ENCODE data around the gene PCDHA1. TPM values are rescaled to one million over a fixed set of nuclear protein-coding genes. Genes with fewer than 3 reads are reported as not detected.

PCDHA1 gene
- total and polyA plus RNA-seq, 5 donors = not detected

DNA sequence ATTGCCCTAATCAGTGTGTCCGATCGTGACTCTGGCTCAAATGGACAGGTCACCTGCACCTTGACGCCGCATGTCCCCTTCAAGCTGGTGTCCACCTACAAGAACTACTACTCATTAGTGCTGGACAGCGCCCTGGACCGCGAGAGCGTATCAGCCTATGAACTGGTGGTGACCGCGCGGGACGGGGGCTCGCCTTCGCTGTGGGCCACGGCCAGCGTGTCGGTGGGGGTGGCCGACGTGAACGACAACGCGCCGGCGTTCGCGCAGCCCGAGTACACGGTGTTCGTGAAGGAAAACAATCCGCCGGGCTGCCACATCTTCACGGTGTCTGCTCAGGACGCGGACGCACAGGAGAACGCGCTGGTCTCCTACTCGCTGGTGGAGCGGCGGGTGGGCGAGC is 97.4 kb downstream of the PCDHA1 start:
- no peak for DNase-seq
- H3K27me3 ChIP-seq (ENCODE audit: control insufficient read depth, insufficient read depth) = no peaks in the 10 kb centered on the region
- intact Hi-C loops (cut with DNase I) = loop anchor here in 1 of 4 donors (10.0 kb wide), 1 partner anchor 161 kb away; no protein-coding TSS in a partner anchor
- 37% methylated on average over 41 of the region's 41 CpGs for WGBS
- no peaks in the 10 kb centered on the region for H3K4me1 ChIP-seq (ENCODE audit: control insufficient read depth, insufficient read depth, low read length)
- no peak overlapping the region for H3K27ac ChIP-seq (ENCODE audit: low read length)
- no peaks in the 10 kb centered on the region for H3K9me3 ChIP-seq (ENCODE audit: control insufficient read depth, low read length)
- no peak for ATAC-seq
- no peak overlapping the region for H3K4me3 ChIP-seq (ENCODE audit: low read length)

DNA sequence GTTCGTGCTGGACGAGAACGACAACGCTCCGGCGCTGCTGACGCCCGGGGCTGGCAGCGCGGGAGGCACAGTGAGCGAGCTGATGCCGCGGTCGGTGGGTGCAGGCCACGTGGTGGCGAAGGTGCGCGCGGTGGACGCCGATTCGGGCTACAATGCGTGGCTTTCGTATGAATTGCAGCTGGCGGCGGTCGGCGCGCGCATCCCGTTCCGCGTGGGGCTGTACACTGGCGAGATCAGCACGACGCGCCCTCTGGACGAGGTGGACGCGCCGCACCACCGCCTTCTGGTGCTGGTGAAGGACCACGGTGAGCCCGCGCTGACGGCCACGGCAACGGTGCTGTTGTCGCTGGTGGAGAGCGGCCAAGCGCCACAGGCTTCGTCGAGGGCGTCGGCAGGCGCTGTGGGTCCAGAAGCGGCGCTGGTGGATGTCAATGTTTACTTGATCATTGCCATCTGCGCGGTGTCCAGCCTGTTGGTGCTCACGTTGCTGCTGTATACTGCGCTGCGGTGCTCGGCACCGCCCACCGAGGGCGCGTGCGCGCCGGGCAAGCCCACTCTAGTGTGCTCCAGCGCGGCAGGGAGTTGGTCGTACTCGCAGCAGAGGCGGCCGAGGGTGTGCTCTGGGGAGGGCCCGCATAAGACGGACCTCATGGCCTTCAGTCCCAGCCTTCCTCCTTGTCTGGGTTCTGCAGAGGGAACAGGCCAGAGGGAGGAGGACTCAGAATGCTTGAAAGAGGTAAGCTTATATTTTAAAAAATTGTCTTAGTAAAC is 98.2 kb downstream of the PCDHA1 start:
- Histone ChIP-seq H3K27me3 (ENCODE audit: control insufficient read depth, insufficient read depth) (no peaks in the 10 kb centered on the region), H3K4me1 (ENCODE audit: control insufficient read depth, insufficient read depth, low read length) (no peaks in the 10 kb centered on the region), H3K4me3 (ENCODE audit: low read length) (no peak overlapping the region), H3K9me3 (ENCODE audit: control insufficient read depth, low read length) (no peaks in the 10 kb centered on the region), H3K27ac (ENCODE audit: low read length) (no peak overlapping the region)
- ATAC-seq = no peak
- 34% methylated on average over 79 of the region's 79 CpGs for WGBS
- peak in 1 of 3 donors; percentile 24 for DNase-seq
- intact Hi-C loops (cut with DNase I) = loop anchor here in 1 of 4 donors (10.0 kb wide), 1 partner anchor 161 kb away; no protein-coding TSS in a partner anchor

- H3K9me3 ChIP-seq (ENCODE audit: control insufficient read depth, low read length) = no peaks in the 10 kb centered on the region
Observed at GRCh38 chr5:140916325-140916724, 130.4 kb downstream of the PCDHA1 start.

GRCh38 chr5:140923601-140924000 is 137.7 kb downstream of the PCDHA1 start:
- H3K9me3 ChIP-seq (ENCODE audit: control insufficient read depth, low read length) = no peaks in the 10 kb centered on the region
- H3K27ac ChIP-seq (ENCODE audit: low read length) = no peak overlapping the region
- no peaks in the 10 kb centered on the region for H3K27me3 ChIP-seq (ENCODE audit: control insufficient read depth, insufficient read depth)
- DNase-seq (no peak), ATAC-seq (no peak)
- no peak overlapping the region for H3K4me3 ChIP-seq (ENCODE audit: low read length)
- intact Hi-C loops (cut with DNase I) = no loop called here
- WGBS = 55% methylated on average over 4 of the region's 4 CpGs
- peaks cover 5% of the 10 kb centered on the region for H3K4me1 ChIP-seq (ENCODE audit: control insufficient read depth, insufficient read depth, low read length)

More at GRCh38 chr5:140916325-140916724, 130.4 kb downstream of the PCDHA1 start:
- Histone ChIP-seq H3K27ac (ENCODE audit: low read length) (no peak overlapping the region), H3K4me1 (ENCODE audit: control insufficient read depth, insufficient read depth, low read length) (no peaks in the 10 kb centered on the region), H3K4me3 (ENCODE audit: low read length) (no peak overlapping the region), H3K27me3 (ENCODE audit: control insufficient read depth, insufficient read depth) (no peaks in the 10 kb centered on the region)
- intact Hi-C loops (cut with DNase I) = no loop called here
- WGBS = 66% methylated on average over 1 of the region's 1 CpG
- no peak for ATAC-seq
- DNase-seq = no peak

DNA sequence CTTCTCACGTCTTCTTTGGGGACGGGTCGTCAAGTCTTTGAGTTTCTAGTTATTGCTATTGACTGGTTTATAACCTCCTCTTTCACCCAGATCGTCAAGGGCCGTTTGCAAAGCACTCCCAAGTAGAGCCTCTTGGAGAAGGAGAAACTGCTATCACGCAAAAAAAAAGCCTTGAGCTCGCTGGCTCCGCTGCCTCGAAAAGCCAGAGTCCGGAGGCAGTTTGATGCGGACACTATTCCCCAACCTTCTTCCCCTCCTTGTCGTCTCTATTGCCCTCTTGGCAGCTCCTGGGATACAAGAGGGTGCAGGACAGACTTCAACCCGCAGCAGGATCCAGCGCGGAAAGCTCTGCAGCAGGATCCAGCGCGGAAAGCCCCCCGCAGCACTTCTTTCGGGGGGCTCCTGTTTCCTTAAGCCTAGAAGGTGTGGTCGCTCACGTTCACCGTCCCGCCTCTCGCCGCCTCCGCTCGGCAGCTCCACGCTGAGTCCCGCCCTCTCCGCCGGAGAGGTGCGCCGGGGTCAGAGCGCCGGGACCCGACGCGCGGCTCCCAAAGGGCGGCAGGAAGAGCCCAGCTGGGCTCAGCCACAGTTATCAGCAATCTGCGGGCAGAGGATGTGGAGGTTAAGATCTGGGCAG is 140.0 kb downstream of the PCDHA1 start, which contains the start of gene PCDHAC1:
Gene PCDHAC1 (plus strand): TSS at position 494 of the 637 bp plus-strand sequence. CDS start 594 bp downstream, outside the sequence.
- WGBS = 3% methylated on average over 41 of the region's 41 CpGs
- peak; percentile 75 to 91 for ATAC-seq
- intact Hi-C loops (cut with DNase I) = no loop called here
- Histone ChIP-seq H3K27me3 (ENCODE audit: control insufficient read depth, insufficient read depth) (no peaks in the 10 kb centered on the region), H3K27ac (ENCODE audit: low read length) (no peak within 1 kb of the TSS), H3K4me1 (ENCODE audit: control insufficient read depth, insufficient read depth, low read length) (peaks cover 5% of the 10 kb centered on the region), H3K9me3 (ENCODE audit: control insufficient read depth, low read length) (no peaks in the 10 kb centered on the region), H3K4me3 (ENCODE audit: low read length) (peak within 1 kb of the TSS; percentile 51)
- peak in 1 of 3 donors; percentile 58 for DNase-seq

DNA sequence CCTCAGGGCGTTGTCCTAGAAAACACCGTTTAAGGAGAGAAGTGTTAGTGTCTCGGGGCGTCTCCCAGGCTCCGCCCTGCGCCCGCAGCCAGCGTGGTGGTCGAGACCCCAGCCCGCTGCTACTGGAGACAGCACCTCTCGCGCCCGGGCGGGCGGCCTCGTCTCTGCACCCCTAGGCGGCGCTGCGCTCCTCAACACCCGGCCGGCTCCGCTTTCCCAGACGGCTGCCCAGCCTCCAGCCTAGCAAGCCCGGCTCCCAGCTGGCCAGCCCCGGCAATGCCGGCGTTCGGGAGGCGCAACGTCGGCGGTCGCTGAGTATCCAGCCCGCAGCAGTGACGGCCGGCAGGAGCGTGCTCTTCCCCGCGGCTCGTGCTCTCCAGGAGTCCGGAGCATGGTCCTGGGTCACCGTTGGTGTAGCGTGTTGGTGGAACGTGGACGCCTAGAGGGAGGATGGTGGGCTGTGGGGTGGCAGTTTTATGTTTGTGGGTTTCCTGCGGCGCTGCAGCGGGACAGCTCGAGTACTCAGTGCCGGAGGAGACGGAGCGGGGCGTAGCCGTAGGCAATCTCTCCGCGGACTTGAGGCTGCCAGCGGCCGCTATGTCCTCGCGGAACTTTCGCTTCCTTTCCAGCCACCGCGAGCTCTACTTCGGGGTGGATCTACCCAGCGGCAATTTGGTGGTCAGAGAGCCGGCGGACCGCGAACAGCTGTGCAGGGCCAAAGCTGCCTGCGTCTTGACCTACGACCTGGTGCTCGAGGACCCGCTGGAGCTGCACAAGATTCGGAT is 140.7 kb downstream of the PCDHA1 start:
- Histone ChIP-seq H3K9me3 (ENCODE audit: control insufficient read depth, low read length) (no peaks in the 10 kb centered on the region), H3K27me3 (ENCODE audit: control insufficient read depth, insufficient read depth) (no peaks in the 10 kb centered on the region), H3K4me3 (ENCODE audit: low read length) (peak overlapping the region; percentile 51), H3K4me1 (ENCODE audit: control insufficient read depth, insufficient read depth, low read length) (peaks cover 5% of the 10 kb centered on the region), H3K27ac (ENCODE audit: low read length) (no peak overlapping the region)
- peak; percentile 83 to 91 (median 87) for DNase-seq
- peak; percentile 93 to 97 for ATAC-seq
- 2% methylated on average over 74 of the region's 74 CpGs for WGBS
- intact Hi-C loops (cut with DNase I) = no loop called here

DNA sequence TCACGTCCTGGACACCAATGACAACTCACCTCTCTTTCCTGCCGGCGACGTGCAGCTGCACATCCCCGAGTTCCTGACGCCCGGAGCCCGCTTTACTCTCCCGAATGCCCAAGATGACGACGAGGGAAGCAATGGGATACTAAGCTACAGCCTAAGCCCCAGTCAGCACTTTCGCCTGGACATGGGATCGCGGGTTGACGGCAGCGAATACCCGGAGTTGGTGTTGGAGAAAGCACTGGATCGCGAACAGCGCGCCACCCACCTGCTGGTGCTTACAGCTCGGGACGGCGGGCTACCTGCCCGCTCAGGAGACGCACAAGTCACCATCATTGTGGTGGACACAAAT is 141.3 kb downstream of the PCDHA1 start:
- no peak overlapping the region for H3K27ac ChIP-seq (ENCODE audit: low read length)
- peak overlapping the region; percentile 51 for H3K4me3 ChIP-seq (ENCODE audit: low read length)
- intact Hi-C loops (cut with DNase I) = no loop called here
- ATAC-seq = peak; percentile 16 to 26
- peak in 2 of 3 donors; percentile 42 to 46 for DNase-seq
- WGBS = 7% methylated on average over 26 of the region's 26 CpGs
- H3K4me1 ChIP-seq (ENCODE audit: control insufficient read depth, insufficient read depth, low read length) = peaks cover 5% of the 10 kb centered on the region
- no peaks in the 10 kb centered on the region for H3K27me3 ChIP-seq (ENCODE audit: control insufficient read depth, insufficient read depth)
- no peaks in the 10 kb centered on the region for H3K9me3 ChIP-seq (ENCODE audit: control insufficient read depth, low read length)

DNA sequence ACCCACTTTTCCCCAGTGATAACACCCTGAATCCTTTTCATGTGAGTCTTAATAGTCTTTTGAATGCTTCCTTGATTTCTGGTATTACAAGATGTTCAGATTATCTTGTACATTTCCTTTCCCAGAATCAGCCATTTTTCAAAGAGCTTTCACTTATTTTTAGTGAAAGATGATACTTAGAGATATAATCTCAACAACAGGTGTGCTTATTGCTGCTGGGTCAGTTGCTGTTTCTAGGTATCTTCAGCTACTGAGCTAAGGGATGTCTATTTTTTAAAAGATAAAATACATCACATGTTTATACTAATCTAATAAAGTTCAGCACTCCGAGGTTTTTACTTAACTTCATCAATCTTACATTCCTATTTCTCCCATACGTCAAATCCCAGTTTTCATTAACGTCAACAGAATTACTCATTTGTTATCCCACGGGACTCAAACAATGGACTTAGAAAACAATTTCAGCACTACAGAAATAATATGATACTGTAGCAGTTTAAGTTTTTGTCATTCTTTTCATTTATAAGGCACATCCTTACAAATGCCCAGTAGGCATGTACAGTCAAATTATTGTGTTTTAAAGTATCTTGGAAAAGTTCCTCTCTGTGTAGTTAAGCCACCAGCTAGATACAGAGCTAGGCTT is 149.1 kb downstream of the PCDHA1 start:
- Histone ChIP-seq H3K27ac (ENCODE audit: low read length) (no peak overlapping the region), H3K9me3 (ENCODE audit: control insufficient read depth, low read length) (no peaks in the 10 kb centered on the region), H3K27me3 (ENCODE audit: control insufficient read depth, insufficient read depth) (no peaks in the 10 kb centered on the region), H3K4me3 (ENCODE audit: low read length) (no peak overlapping the region), H3K4me1 (ENCODE audit: control insufficient read depth, insufficient read depth, low read length) (no peaks in the 10 kb centered on the region)
- DNase-seq (no peak), ATAC-seq (no peak)
- 71% methylated on average over 4 of the region's 4 CpGs for WGBS
- intact Hi-C loops (cut with DNase I) = no loop called here

- Histone ChIP-seq H3K4me3 (ENCODE audit: low read length) (no peak overlapping the region), H3K9me3 (ENCODE audit: control insufficient read depth, low read length) (no peaks in the 10 kb centered on the region), H3K27me3 (ENCODE audit: control insufficient read depth, insufficient read depth) (no peaks in the 10 kb centered on the region), H3K27ac (ENCODE audit: low read length) (no peak overlapping the region), H3K4me1 (ENCODE audit: control insufficient read depth, insufficient read depth, low read length) (no peaks in the 10 kb centered on the region)
- no peak for DNase-seq
- WGBS = 53% methylated on average over 2 of the region's 2 CpGs
- ATAC-seq = no peak
- intact Hi-C loops (cut with DNase I) = no loop called here
Observed at GRCh38 chr5:140946578-140946977, 160.6 kb downstream of the PCDHA1 start.

DNA sequence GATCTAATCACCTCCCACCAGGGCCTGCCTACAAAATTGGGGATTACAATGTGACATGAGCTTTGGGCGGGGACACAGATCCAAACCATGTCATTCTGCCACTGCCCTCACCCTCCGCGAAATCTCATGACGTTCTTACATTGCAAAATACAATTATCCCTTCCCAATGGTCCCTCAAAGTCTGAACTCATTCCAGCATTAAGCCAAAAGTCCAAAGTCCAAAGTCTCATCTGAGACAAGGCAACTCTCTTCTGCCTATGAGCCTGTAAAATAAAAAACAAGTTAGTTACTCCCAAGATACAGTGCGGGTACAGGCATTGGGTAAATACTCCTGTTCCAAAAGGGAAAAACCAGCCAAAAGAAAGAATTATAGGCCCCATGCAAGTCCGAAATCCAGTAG is 165.7 kb downstream of the PCDHA1 start:
- no peak for ATAC-seq
- Histone ChIP-seq H3K9me3 (ENCODE audit: control insufficient read depth, low read length) (no peaks in the 10 kb centered on the region), H3K27ac (ENCODE audit: low read length) (no peak overlapping the region), H3K4me3 (ENCODE audit: low read length) (no peak overlapping the region), H3K27me3 (ENCODE audit: control insufficient read depth, insufficient read depth) (no peaks in the 10 kb centered on the region), H3K4me1 (ENCODE audit: control insufficient read depth, insufficient read depth, low read length) (no peaks in the 10 kb centered on the region)
- no peak for DNase-seq
- 74% methylated on average over 6 of the region's 6 CpGs for WGBS
- intact Hi-C loops (cut with DNase I) = no loop called here
